MCF 10A (cell line): Measurements from ENCODE around the gene CPED1. TPM values are rescaled to one million over a fixed set of nuclear protein-coding genes. Genes with fewer than 3 reads are reported as not detected.

Experiments used
- BruUV-seq: library from RNA; stranded (reverse); fragments of 400-500 nt; replicated peaks from 2 replicates; lab custom pipeline; 2021; lab: Mats Ljungman, UMichigan
- CTCF ChIA-PET: fragments of 300-600 bp; sonication (Branson Sonifier 250); formaldehyde crosslinking; extraction: SDS; loops from one replicate; lab custom pipeline; 2021; ENCODE audit warnings: antibody characterized with exemption, inconsistent platforms; lab: Yijun Ruan, JAX
- POLR2A ChIA-PET: fragments of 300-600, 350-650 bp; sonication (Branson Sonifier 250); formaldehyde crosslinking; extraction: SDS; loops from one replicate; lab custom pipeline; 2020; ENCODE audit warnings: antibody characterized with exemption, inconsistent platforms; lab: Yijun Ruan, JAX
- DNase-seq: peaks from one replicate; pipeline ENCODE4 v3.0.0-alpha.2; 2018; ENCODE audit not compliant: unreplicated experiment
- H3K27ac Mint-ChIP-seq: one replicate; pipeline ENCODE4 v1.8.0; 2022; ENCODE audit warnings: mild to moderate bottlenecking, low read depth, mixed read lengths; ENCODE audit not compliant: unreplicated experiment
- H3K27me3 Mint-ChIP-seq: one replicate; pipeline ENCODE4 v1.8.0; 2022; ENCODE audit warnings: mixed read lengths; ENCODE audit not compliant: insufficient read depth, unreplicated experiment
- H3K36me3 Mint-ChIP-seq: one replicate; pipeline ENCODE4 v1.8.0; 2022; ENCODE audit warnings: mild to moderate bottlenecking, moderate library complexity, mixed read lengths; ENCODE audit not compliant: insufficient read depth, unreplicated experiment
- H3K4me1 Mint-ChIP-seq: one replicate; pipeline ENCODE4 v1.8.0; 2022; ENCODE audit warnings: mixed read lengths; ENCODE audit not compliant: insufficient read depth, unreplicated experiment
- H3K4me3 Mint-ChIP-seq: one replicate; pipeline ENCODE4 v1.8.0; 2022; ENCODE audit warnings: mild to moderate bottlenecking, moderate library complexity, mixed read lengths; ENCODE audit not compliant: unreplicated experiment
- H3K9me3 Mint-ChIP-seq: one replicate; pipeline ENCODE4 v1.8.0; 2022; ENCODE audit warnings: mixed read lengths; ENCODE audit not compliant: unreplicated experiment
- CTCF ChIP-seq: fragments of 200-600 bp; IDR thresholded peaks from one replicate; pipeline ENCODE4 v1.8.0; 2022; ENCODE audit warnings: antibody characterized with exemption, mild to moderate bottlenecking; ENCODE audit not compliant: unreplicated experiment
- intact Hi-C: fragments of 100-400 bp; cut with micrococcal nuclease; formaldehyde crosslinking; loops from 2 replicates; pipeline ENCODE4 v1.14.1; 2022
- total RNA-seq: library from RNA; stranded (reverse); gene quantifications from 2 replicates; pipeline ENCODE4 v1.2.3, GENCODE V29; 2022

Gene CPED1
- total RNA-seq, 1 experiment from 2014 or later, result not detected

- ChIA-PET CTCF (interaction anchor here (0.6 kb wide), 1 partner anchor 628 kb away, joined by 3 read pairs; no protein-coding TSS in a partner anchor), POLR2A (no interaction called here)
- peaks cover 7% of the 10 kb centered on the region for H3K9me3 Mint-ChIP-seq
- H3K4me1 Mint-ChIP-seq, result no peaks in the 10 kb centered on the region
- H3K27ac Mint-ChIP-seq, result no peak overlapping the region
- no peak for TF ChIP-seq CTCF
- no TSS peak for BruUV-seq
- peaks cover 33% of the 10 kb centered on the region for H3K27me3 Mint-ChIP-seq
- peaks cover 6% of the 10 kb centered on the region for H3K36me3 Mint-ChIP-seq
- no peak for DNase-seq
- intact Hi-C loops, result no loop called here
- no peak overlapping the region for H3K4me3 Mint-ChIP-seq
These were observed 61.4 kb downstream of the CPED1 start for GRCh38 chr7:121049897-121050296.

GRCh38 chr7:121053219-121053618 is 64.7 kb downstream of the CPED1 start:
- no peak for DNase-seq
- intact Hi-C loops, result no loop called here
- no TSS peak for BruUV-seq
- ChIA-PET CTCF (no interaction called here), POLR2A (no interaction called here)
- TF ChIP-seq CTCF, result no peak
- Mint-ChIP-seq H3K4me1 (no peaks in the 10 kb centered on the region), H3K27ac (no peak overlapping the region), H3K4me3 (no peak overlapping the region), H3K9me3 (peaks cover under 1% of the 10 kb centered on the region), H3K27me3 (peaks cover 50% of the 10 kb centered on the region), H3K36me3 (peaks cover 6% of the 10 kb centered on the region)

GRCh38 chr7:121054925-121055324 is 66.4 kb downstream of the CPED1 start:
- BruUV-seq, result no TSS peak
- no peaks in the 10 kb centered on the region for H3K4me1 Mint-ChIP-seq
- H3K27ac Mint-ChIP-seq, result no peak overlapping the region
- POLR2A ChIA-PET, result no interaction called here
- H3K4me3 Mint-ChIP-seq, result no peak overlapping the region
- peaks cover 6% of the 10 kb centered on the region for H3K36me3 Mint-ChIP-seq
- TF ChIP-seq CTCF, result no peak
- CTCF ChIA-PET, result no interaction called here
- H3K27me3 Mint-ChIP-seq, result peaks cover 52% of the 10 kb centered on the region
- DNase-seq, result no peak
- H3K9me3 Mint-ChIP-seq, result no peaks in the 10 kb centered on the region
- intact Hi-C loops, result no loop called here

- ChIA-PET POLR2A (interaction anchor here (0.7 kb wide), 1 partner anchor 64 kb away, joined by 3 read pairs; no protein-coding TSS in a partner anchor), CTCF (interaction anchor here (1.5 kb wide), 1 partner anchor 266 kb away, joined by 5 read pairs; no protein-coding TSS in a partner anchor)
- intact Hi-C loops, result no loop called here
These were observed 69.4 kb downstream of the CPED1 start for GRCh38 chr7:121057878-121058277.

More at GRCh38 chr7:121057878-121058277, 69.4 kb downstream of the CPED1 start:
- no peak for TF ChIP-seq CTCF
- peaks cover 65% of the 10 kb centered on the region for H3K27me3 Mint-ChIP-seq
- no peaks in the 10 kb centered on the region for H3K4me1 Mint-ChIP-seq
- no peak overlapping the region for H3K27ac Mint-ChIP-seq
- no peak overlapping the region for H3K4me3 Mint-ChIP-seq
- H3K36me3 Mint-ChIP-seq, result no peaks in the 10 kb centered on the region
- DNase-seq, result no peak
- no TSS peak for BruUV-seq
- no peaks in the 10 kb centered on the region for H3K9me3 Mint-ChIP-seq
